ENCODE measurements around the gene SORCS3. TPM values are rescaled to one million over a fixed set of nuclear protein-coding genes. Genes with fewer than 3 reads are reported as not detected.

Gene SORCS3
- polyA plus RNA-seq, 1 donor from 2014 or later = 9.8 TPM

- H3K27ac ChIP-seq (ENCODE audit: low read length) = no peak overlapping the region
- H3K79me2 ChIP-seq (replicated peaks; ENCODE audit: insufficient read depth, low read length) = no peaks in the 10 kb centered on the region
- TF ChIP-seq CTCF (IDR thresholded peaks at IDR 0.05; ENCODE audit: poor library complexity, severe bottlenecking) (no peak), EP300 (conservative IDR thresholded peaks at IDR 0.05; ENCODE audit: poor library complexity, severe bottlenecking) (no peak), MXI1 (conservative IDR thresholded peaks at IDR 0.05; ENCODE audit: poor library complexity, severe bottlenecking) (no peak), SMC3 (conservative IDR thresholded peaks at IDR 0.05; ENCODE audit: poor library complexity) (no peak), EZH2 (IDR thresholded peaks at IDR 0.05; ENCODE audit: borderline replicate concordance, insufficient read depth, low read length, poor library complexity, severe bottlenecking) (no peak), POLR2AphosphoS5 (IDR thresholded peaks at IDR 0.05) (no peak), RAD21 (conservative IDR thresholded peaks at IDR 0.05) (no peak)
- H2AFZ ChIP-seq (ENCODE audit: low read depth, low read length) = no peak overlapping the region
- no peaks in the 10 kb centered on the region for H3K9me2 ChIP-seq (ENCODE audit: insufficient read depth, low read length)
- H3K9ac ChIP-seq (ENCODE audit: low read length) = no peak overlapping the region
- no peak overlapping the region for H3K4me3 ChIP-seq (ENCODE audit: low read length)
- H4K20me1 ChIP-seq (ENCODE audit: insufficient read depth) = no peaks in the 10 kb centered on the region
- H3K36me3 ChIP-seq (ENCODE audit: insufficient read depth, low read length) = peaks cover 3% of the 10 kb centered on the region
- no peaks in the 10 kb centered on the region for H3K27me3 ChIP-seq (ENCODE audit: insufficient read depth, low read depth, low read length)
- no peaks in the 10 kb centered on the region for H3F3A ChIP-seq (ENCODE audit: insufficient read depth, low read length, poor library complexity, severe bottlenecking)
- no peak overlapping the region for H3K4me2 ChIP-seq (ENCODE audit: low read length)
- H3K9me3 ChIP-seq (ENCODE audit: low read length) = no peaks in the 10 kb centered on the region
Measured at GRCh38 chr10:105237685-105238084, 596.6 kb downstream of the SORCS3 start.

- Histone ChIP-seq H3K36me3 (ENCODE audit: insufficient read depth, low read length) (peaks cover 3% of the 10 kb centered on the region), H2AFZ (ENCODE audit: low read depth, low read length) (no peak overlapping the region), H3K9me3 (ENCODE audit: low read length) (no peaks in the 10 kb centered on the region), H3K27ac (ENCODE audit: low read length) (no peak overlapping the region), H3K27me3 (ENCODE audit: insufficient read depth, low read depth, low read length) (no peaks in the 10 kb centered on the region), H3F3A (ENCODE audit: insufficient read depth, low read length, poor library complexity, severe bottlenecking) (no peaks in the 10 kb centered on the region), H3K9ac (ENCODE audit: low read length) (no peak overlapping the region), H3K4me3 (ENCODE audit: low read length) (no peak overlapping the region), H3K4me2 (ENCODE audit: low read length) (no peak overlapping the region), H4K20me1 (ENCODE audit: insufficient read depth) (no peaks in the 10 kb centered on the region), H3K79me2 (replicated peaks; ENCODE audit: insufficient read depth, low read length) (no peaks in the 10 kb centered on the region), H3K9me2 (ENCODE audit: insufficient read depth, low read length) (no peaks in the 10 kb centered on the region)
- TF ChIP-seq CTCF (IDR thresholded peaks at IDR 0.05; ENCODE audit: poor library complexity, severe bottlenecking) (no peak), MXI1 (conservative IDR thresholded peaks at IDR 0.05; ENCODE audit: poor library complexity, severe bottlenecking) (no peak)
Measured at GRCh38 chr10:105239311-105240219, 598.5 kb downstream of the SORCS3 start.

- Histone ChIP-seq H2AFZ (ENCODE audit: low read depth, low read length) (no peak overlapping the region), H3K9ac (ENCODE audit: low read length) (no peak overlapping the region), H3K4me3 (ENCODE audit: low read length) (no peak overlapping the region), H3K79me2 (replicated peaks; ENCODE audit: insufficient read depth, low read length) (no peaks in the 10 kb centered on the region), H3K27ac (ENCODE audit: low read length) (no peak overlapping the region), H3F3A (ENCODE audit: insufficient read depth, low read length, poor library complexity, severe bottlenecking) (no peaks in the 10 kb centered on the region), H3K27me3 (ENCODE audit: insufficient read depth, low read depth, low read length) (no peaks in the 10 kb centered on the region), H3K36me3 (ENCODE audit: insufficient read depth, low read length) (no peaks in the 10 kb centered on the region), H4K20me1 (ENCODE audit: insufficient read depth) (no peaks in the 10 kb centered on the region), H3K4me2 (ENCODE audit: low read length) (no peak overlapping the region), H3K9me3 (ENCODE audit: low read length) (no peaks in the 10 kb centered on the region), H3K9me2 (ENCODE audit: insufficient read depth, low read length) (no peaks in the 10 kb centered on the region)
- TF ChIP-seq POLR2AphosphoS5 (IDR thresholded peaks at IDR 0.05) (no peak), RAD21 (conservative IDR thresholded peaks at IDR 0.05) (no peak), SMC3 (conservative IDR thresholded peaks at IDR 0.05; ENCODE audit: poor library complexity) (no peak), REST (IDR thresholded peaks at IDR 0.05; ENCODE audit: borderline replicate concordance) (no peak), EZH2 (IDR thresholded peaks at IDR 0.05; ENCODE audit: borderline replicate concordance, insufficient read depth, low read length, poor library complexity, severe bottlenecking) (no peak), TAF1 (IDR thresholded peaks at IDR 0.05; ENCODE audit: low read depth) (no peak), CTCF (IDR thresholded peaks at IDR 0.05; ENCODE audit: poor library complexity, severe bottlenecking) (no peak), MXI1 (conservative IDR thresholded peaks at IDR 0.05; ENCODE audit: poor library complexity, severe bottlenecking) (no peak), EP300 (conservative IDR thresholded peaks at IDR 0.05; ENCODE audit: poor library complexity, severe bottlenecking) (no peak)
Measured at GRCh38 chr10:105241254-105241653, 600.2 kb downstream of the SORCS3 start.
